ENCODE data around the gene ACSS2.

ACSS2 gene

DNA sequence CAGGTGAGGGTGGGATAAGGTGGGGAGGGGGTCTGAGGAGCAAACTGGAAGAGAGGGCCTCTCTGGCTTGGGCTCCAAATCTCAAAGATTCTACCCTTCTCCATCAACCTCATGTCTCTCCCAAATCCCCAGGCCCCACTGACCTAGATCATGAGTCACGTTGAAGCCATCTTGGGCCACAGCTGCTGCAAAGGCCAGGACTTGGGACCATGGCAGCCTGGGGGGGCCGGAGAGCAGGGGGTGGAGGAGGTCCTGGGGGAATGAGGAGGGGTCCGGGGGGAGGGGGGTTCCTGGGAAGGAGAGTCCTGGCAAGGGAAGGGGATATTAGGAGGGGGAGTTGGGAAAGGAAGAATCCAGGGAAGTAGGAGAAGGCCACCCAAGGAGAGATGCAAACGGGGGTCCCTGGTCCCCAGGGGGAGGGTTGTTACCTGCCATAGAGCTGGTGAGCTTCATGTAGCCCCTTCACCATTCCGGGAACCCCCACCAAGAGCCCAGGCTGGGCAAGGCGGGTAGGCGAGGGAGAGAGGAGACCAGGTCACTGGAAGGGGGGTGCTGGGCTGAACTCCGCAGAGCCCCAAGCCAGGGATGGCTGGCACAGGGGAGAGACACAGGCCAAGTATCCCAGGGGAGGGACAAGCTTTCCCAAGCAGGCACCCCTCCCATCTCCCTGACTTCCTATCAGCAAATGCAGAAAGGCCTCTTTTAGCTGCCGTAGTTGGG, 16.4 kb upstream of the ACSS2 start:
- Histone ChIP-seq H3K4me1 (ENCODE audit: control insufficient read depth in 1 of 2, insufficient read depth in 1 of 2, low read depth in 1 of 2, low read length in 1 of 2) (no peaks in the 10 kb centered on the region), H3K9me3 (no peaks in the 10 kb centered on the region), H3K4me3 (ENCODE audit: low read depth in 1 of 2, low read length in 1 of 2) (no peak overlapping the region), H3K27me3 (no peaks in the 10 kb centered on the region), H3K27ac (no peak overlapping the region), H3K36me3 (no peaks in the 10 kb centered on the region)
- TF ChIP-seq, protein P1, sequence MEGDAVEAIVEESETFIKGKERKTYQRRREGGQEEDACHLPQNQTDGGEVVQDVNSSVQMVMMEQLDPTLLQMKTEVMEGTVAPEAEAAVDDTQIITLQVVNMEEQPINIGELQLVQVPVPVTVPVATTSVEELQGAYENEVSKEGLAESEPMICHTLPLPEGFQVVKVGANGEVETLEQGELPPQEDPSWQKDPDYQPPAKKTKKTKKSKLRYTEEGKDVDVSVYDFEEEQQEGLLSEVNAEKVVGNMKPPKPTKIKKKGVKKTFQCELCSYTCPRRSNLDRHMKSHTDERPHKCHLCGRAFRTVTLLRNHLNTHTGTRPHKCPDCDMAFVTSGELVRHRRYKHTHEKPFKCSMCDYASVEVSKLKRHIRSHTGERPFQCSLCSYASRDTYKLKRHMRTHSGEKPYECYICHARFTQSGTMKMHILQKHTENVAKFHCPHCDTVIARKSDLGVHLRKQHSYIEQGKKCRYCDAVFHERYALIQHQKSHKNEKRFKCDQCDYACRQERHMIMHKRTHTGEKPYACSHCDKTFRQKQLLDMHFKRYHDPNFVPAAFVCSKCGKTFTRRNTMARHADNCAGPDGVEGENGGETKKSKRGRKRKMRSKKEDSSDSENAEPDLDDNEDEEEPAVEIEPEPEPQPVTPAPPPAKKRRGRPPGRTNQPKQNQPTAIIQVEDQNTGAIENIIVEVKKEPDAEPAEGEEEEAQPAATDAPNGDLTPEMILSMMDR (IDR thresholded peaks at IDR 0.05) = no peak

DNA sequence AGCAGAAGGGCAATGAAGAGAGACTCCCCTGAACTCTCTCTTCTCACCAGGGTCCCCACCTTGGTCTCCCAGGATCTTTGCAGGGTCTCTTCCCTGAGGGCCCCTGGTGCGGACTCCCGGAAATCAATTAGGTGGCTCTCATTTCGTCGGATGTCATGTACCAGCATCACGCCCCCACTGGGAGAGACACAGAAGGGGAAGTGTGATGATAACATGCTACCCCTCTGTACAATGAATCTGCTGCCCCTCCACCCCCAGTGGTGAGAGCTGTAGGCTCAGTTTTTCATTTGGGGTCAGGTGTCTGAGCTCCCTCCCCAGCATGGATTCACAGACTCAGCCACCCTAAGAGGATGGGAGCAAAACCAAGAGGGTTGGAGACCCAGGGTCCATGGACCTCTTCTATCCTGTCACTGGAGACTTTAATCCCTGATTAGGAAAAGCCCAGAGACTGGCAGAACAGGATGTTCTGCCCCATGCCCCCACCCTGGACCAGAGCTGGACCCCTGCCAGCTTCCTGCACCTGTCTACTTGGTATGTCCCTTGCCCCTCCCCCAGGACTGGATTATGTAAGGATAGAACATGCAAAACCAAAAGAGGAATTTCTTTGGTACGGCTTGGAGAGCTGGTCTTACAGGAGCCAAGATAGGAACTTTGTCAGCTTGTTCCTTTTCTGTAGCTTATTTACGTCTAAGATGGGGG, 14.9 kb upstream of the ACSS2 start:
- H3K9me3 ChIP-seq = no peaks in the 10 kb centered on the region
- H3K36me3 ChIP-seq = no peaks in the 10 kb centered on the region
- H3K4me1 ChIP-seq (ENCODE audit: control insufficient read depth in 1 of 2, insufficient read depth in 1 of 2, low read depth in 1 of 2, low read length in 1 of 2) = no peaks in the 10 kb centered on the region
- TF ChIP-seq, protein P1 (IDR thresholded peaks at IDR 0.05) = no peak
- H3K27me3 ChIP-seq = no peaks in the 10 kb centered on the region
- no peak overlapping the region for H3K27ac ChIP-seq
- no peak overlapping the region for H3K4me3 ChIP-seq (ENCODE audit: low read depth in 1 of 2, low read length in 1 of 2)

DNA sequence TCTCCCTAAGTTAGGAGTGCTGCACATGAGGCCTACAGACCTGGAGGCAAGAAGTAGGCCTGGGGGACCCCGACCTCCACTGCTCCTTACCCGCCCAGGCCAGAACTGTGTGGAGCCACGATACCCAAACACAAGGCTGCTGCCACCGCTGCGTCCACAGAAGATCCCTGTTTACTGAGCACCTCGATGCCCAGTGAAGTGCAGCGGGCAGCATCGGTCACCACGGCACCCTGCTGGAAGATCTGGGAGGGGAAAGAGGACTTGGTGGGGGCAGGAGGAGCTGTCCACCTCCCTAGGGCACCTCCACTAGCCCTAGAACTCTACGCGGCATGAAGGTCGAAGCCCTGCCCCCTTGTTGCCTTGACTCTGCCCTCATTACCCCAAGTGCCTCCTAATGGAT, 13.7 kb upstream of the ACSS2 start:
- Histone ChIP-seq H3K9me3 (no peaks in the 10 kb centered on the region), H3K4me3 (ENCODE audit: low read depth in 1 of 2, low read length in 1 of 2) (no peak overlapping the region)

DNA sequence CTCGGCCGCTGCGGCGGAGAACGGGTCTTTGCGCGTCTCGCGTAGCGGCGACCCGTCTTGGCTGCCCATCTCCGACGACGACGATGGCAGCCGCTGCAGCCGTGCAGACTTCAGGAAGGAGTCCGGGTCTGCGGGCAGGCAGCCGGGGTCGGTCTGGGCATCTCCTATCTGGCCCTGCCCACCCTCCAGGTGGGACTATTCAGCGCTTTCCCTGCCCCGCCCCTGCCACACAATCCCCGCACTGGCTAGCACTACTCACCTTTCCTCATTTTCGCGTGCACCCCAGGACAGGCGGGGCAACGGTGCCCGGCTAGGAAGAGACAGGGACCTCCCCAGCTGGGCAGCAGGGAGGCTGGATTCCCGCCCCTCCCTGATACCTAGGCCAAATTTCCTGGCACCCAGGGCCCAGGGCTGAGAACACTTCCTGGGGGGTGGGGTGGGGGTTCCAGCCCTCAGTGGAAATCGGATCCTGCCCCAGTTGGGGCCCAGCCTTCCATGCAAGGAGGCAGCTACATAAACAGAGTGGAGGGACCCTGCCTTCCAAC, 12.9 kb upstream of the ACSS2 start:
- H3K9me3 ChIP-seq = no peaks in the 10 kb centered on the region
- no peak overlapping the region for H3K27ac ChIP-seq
- no peaks in the 10 kb centered on the region for H3K4me1 ChIP-seq (ENCODE audit: control insufficient read depth in 1 of 2, insufficient read depth in 1 of 2, low read depth in 1 of 2, low read length in 1 of 2)
- no peaks in the 10 kb centered on the region for H3K36me3 ChIP-seq
- H3K4me3 ChIP-seq (ENCODE audit: low read depth in 1 of 2, low read length in 1 of 2) = no peak overlapping the region
- no peaks in the 10 kb centered on the region for H3K27me3 ChIP-seq
- TF ChIP-seq, protein P1 (IDR thresholded peaks at IDR 0.05) = no peak

More for the DNA sequence above, 13.7 kb upstream of the ACSS2 start:
- TF ChIP-seq, protein P1 (IDR thresholded peaks at IDR 0.05) = no peak
- H3K27ac ChIP-seq = no peak overlapping the region
- no peaks in the 10 kb centered on the region for H3K27me3 ChIP-seq
- no peaks in the 10 kb centered on the region for H3K36me3 ChIP-seq
- no peaks in the 10 kb centered on the region for H3K4me1 ChIP-seq (ENCODE audit: control insufficient read depth in 1 of 2, insufficient read depth in 1 of 2, low read depth in 1 of 2, low read length in 1 of 2)

DNA sequence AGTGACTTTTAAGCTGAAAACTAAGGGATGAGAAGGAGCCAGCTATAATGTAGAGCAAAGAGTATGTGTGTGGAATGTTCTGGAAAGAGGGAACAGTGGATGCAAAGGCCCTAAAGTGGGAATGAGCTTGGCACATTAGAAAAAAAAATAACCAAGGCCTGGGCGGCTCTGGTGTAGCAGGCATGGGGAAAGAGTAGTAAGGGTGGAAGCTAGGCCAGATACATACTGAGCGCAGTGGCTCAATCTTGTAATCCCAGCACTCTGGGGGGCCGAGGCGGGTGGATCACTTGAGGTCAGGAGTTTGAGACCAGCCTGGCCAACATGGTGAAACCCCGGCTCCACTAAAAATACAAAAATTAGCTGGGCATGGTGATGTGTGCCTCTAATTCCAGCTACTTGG, 12.2 kb upstream of the ACSS2 start:
- Histone ChIP-seq H3K27ac (no peak overlapping the region), H3K4me3 (ENCODE audit: low read depth in 1 of 2, low read length in 1 of 2) (no peak overlapping the region), H3K27me3 (no peaks in the 10 kb centered on the region), H3K9me3 (no peaks in the 10 kb centered on the region), H3K36me3 (no peaks in the 10 kb centered on the region), H3K4me1 (ENCODE audit: control insufficient read depth in 1 of 2, insufficient read depth in 1 of 2, low read depth in 1 of 2, low read length in 1 of 2) (no peaks in the 10 kb centered on the region)
- TF ChIP-seq, protein P1 (IDR thresholded peaks at IDR 0.05) = no peak

Measured in neutrophil (primary cell).